HG03571 (cell line): ENCODE results near the gene BDP1.
"Not testable (repeated sequence)": the region's sequence is repeated elsewhere in the genome, so short reads cannot be mapped to it uniquely, and the experiment has no call there.

Experiments used
- ATAC-seq: cut with Tn5 transposase; IDR thresholded peaks from one replicate; pipeline ENCODE4 v1.9.1; 2021; ENCODE audit not compliant: unreplicated experiment

The BDP1 gene

GRCh38 chr5:71455427-71456361, at the start of gene BDP1:
TSS of gene BDP1 (plus strand) at chr5:71455651. CDS start at chr5:71455878, 227 bp downstream.
- ATAC-seq: peak; percentile 90

GRCh38 chr5:71410088-71410487, 45.4 kb upstream of the BDP1 start:
- ATAC-seq: not testable (repeated sequence)

- not testable (repeated sequence) for ATAC-seq
Observed at GRCh38 chr5:71415626-71416025, 39.8 kb upstream of the BDP1 start.

- ATAC-seq: not testable (repeated sequence)
Observed at GRCh38 chr5:71418026-71418425, 37.4 kb upstream of the BDP1 start.

- ATAC-seq: not testable (repeated sequence)
Observed at GRCh38 chr5:71421278-71421677, 34.2 kb upstream of the BDP1 start.

GRCh38 chr5:71423896-71424295, 31.6 kb upstream of the BDP1 start:
- not testable (repeated sequence) for ATAC-seq

- ATAC-seq: not testable (repeated sequence)
Observed at GRCh38 chr5:71426686-71427474, 28.6 kb upstream of the BDP1 start.

GRCh38 chr5:71432410-71432809, 23.0 kb upstream of the BDP1 start:
- ATAC-seq: not testable (repeated sequence)

- ATAC-seq: not testable (repeated sequence)
Observed at GRCh38 chr5:71434825-71435224, 20.6 kb upstream of the BDP1 start.

- not testable (repeated sequence) for ATAC-seq
Observed at GRCh38 chr5:71441564-71441963, 13.9 kb upstream of the BDP1 start.

- ATAC-seq: not testable (repeated sequence)
Observed at GRCh38 chr5:71443891-71444290, 11.6 kb upstream of the BDP1 start.

- ATAC-seq: not testable (repeated sequence)
Observed at GRCh38 chr5:71445015-71445414, 10.4 kb upstream of the BDP1 start.

- ATAC-seq: not testable (repeated sequence)
Observed at GRCh38 chr5:71445523-71446152, 9.8 kb upstream of the BDP1 start.

- ATAC-seq: not testable (repeated sequence)
Observed at GRCh38 chr5:71446540-71447216, 8.8 kb upstream of the BDP1 start.

- ATAC-seq: not testable (repeated sequence)
Observed at GRCh38 chr5:71447218-71447808, 8.1 kb upstream of the BDP1 start.

GRCh38 chr5:71452876-71453275, 2.6 kb upstream of the BDP1 start:
- ATAC-seq: no peak

- no peak for ATAC-seq
Observed at GRCh38 chr5:71454913-71455312, 538 bp upstream of the BDP1 start.

- ATAC-seq: no peak
Observed at GRCh38 chr5:71456362-71456743, 902 bp downstream of the BDP1 start.

- ATAC-seq: no peak
Observed at GRCh38 chr5:71457106-71457505, 1.7 kb downstream of the BDP1 start.

GRCh38 chr5:71460693-71461092, 5.2 kb downstream of the BDP1 start:
- ATAC-seq: no peak
